Osteoblast (primary cell): Measurements from ENCODE around the gene OPA3. TPM values are rescaled to one million over a fixed set of nuclear protein-coding genes. Genes with fewer than 3 reads are reported as not detected.

Source experiments
- DNase-seq: peaks from one replicate; pipeline ENCODE4 v3.0.0; 2011; ENCODE audit warnings: low spot score, mixed read lengths; ENCODE audit not compliant: insufficient read length; ENCODE audit errors: missing footprints
- H2AFZ ChIP-seq: 2 replicates; pipeline ENCODE4 v1.6.0; 2011; ENCODE audit warnings: mild to moderate bottlenecking, low read length
- H3K27ac ChIP-seq: 2 replicates; pipeline ENCODE4 v1.5.1; 2011; ENCODE audit warnings: mild to moderate bottlenecking, low read depth, low read length, moderate library complexity
- H3K27me3 ChIP-seq: 2 replicates; pipeline ENCODE4 v1.6.0; 2012; ENCODE audit warnings: mild to moderate bottlenecking, control low read depth, inconsistent platforms, low read length, moderate library complexity; ENCODE audit not compliant: insufficient read depth
- H3K36me3 ChIP-seq: 2 replicates; pipeline ENCODE4 v1.5.1; 2011; ENCODE audit warnings: mild to moderate bottlenecking, low read length, control low read depth, moderate library complexity; ENCODE audit not compliant: insufficient read depth
- H3K4me1 ChIP-seq: 2 replicates; pipeline ENCODE4 v1.5.1; 2011; ENCODE audit warnings: mild to moderate bottlenecking, low read length, control low read depth, moderate library complexity; ENCODE audit not compliant: insufficient read depth
- H3K4me2 ChIP-seq: 2 replicates; pipeline ENCODE4 v1.6.0; 2011; ENCODE audit warnings: mild to moderate bottlenecking, low read length; ENCODE audit not compliant: insufficient read depth
- H3K4me3 ChIP-seq: fragments of 200-600 bp; sonication (generic); 3 replicates; pipeline ENCODE4 v1.5.1; 2012; ENCODE audit warnings: mild to moderate bottlenecking, low read length, inconsistent platforms; ENCODE audit not compliant: insufficient read depth
- H3K79me2 ChIP-seq: 2 replicates; pipeline ENCODE4 v1.6.0; 2012; ENCODE audit warnings: mild to moderate bottlenecking, low read length, control low read depth, inconsistent platforms; ENCODE audit not compliant: insufficient read depth
- H3K9me3 ChIP-seq: 2 replicates; pipeline ENCODE4 v1.5.1; 2011; ENCODE audit warnings: low read depth, low read length, control low read depth
- H4K20me1 ChIP-seq: 2 replicates; pipeline ENCODE4 v1.6.0; 2012; ENCODE audit warnings: mild to moderate bottlenecking, low read length, control low read depth; ENCODE audit not compliant: insufficient read depth
- total RNA-seq: library from RNA; depleted of rRNA; stranded (reverse); fragments of >200 nt; gene quantifications from 2 replicates; pipeline ENCODE4 v1.2.3, GENCODE V29; 2012
- TF ChIP-seq, protein P1 (sequence below): IDR thresholded peaks from 2 replicates; pipeline ENCODE4 v1.5.1; 2011; ENCODE audit warnings: mild to moderate bottlenecking, low read depth, low read length, moderate library complexity; ENCODE audit errors: extremely low read depth

OPA3 gene
- total RNA-seq, 1 donor, result 7.6 TPM

DNA sequence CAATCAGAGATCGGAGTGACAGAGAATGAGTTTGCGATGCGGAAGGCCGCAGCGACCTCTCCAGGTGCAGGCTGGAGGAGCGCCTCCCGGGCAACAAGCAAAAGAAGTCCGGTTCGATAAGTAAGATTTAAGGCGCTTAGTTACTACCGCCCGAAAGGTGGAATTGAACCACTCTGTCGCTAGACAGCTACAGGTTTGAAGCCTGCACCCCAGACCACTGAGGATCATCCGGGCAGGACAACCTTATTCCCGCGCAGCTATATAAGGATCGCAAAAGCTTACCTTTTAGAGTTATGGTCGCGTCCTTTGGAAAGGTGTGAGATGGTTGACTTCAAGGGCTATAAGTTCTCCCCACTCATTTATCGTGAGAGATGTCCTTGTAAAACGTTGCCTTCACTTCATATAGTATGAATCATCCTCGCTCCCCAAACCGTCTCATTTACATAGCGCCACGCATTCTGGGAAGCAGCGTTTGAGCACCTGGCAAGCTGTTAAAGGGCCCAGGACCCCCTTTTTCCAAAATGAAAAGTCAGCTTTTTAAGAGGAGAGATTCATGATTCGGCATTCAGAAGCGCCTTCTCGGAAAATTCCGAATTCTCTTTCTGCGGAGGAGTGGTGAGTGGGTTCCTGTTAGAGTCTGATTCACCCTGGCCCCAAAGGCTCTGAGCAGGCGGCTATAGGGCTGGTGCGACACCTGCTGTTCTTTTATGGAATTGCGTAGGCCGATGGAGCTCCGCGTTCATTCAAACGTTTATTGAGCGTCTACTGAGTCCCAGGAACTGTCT lies 106.0 kb downstream of the OPA3 start:
- peak overlapping the region; percentile 71 for H3K4me3 ChIP-seq
- TF ChIP-seq, protein P1, sequence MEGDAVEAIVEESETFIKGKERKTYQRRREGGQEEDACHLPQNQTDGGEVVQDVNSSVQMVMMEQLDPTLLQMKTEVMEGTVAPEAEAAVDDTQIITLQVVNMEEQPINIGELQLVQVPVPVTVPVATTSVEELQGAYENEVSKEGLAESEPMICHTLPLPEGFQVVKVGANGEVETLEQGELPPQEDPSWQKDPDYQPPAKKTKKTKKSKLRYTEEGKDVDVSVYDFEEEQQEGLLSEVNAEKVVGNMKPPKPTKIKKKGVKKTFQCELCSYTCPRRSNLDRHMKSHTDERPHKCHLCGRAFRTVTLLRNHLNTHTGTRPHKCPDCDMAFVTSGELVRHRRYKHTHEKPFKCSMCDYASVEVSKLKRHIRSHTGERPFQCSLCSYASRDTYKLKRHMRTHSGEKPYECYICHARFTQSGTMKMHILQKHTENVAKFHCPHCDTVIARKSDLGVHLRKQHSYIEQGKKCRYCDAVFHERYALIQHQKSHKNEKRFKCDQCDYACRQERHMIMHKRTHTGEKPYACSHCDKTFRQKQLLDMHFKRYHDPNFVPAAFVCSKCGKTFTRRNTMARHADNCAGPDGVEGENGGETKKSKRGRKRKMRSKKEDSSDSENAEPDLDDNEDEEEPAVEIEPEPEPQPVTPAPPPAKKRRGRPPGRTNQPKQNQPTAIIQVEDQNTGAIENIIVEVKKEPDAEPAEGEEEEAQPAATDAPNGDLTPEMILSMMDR, result peak; percentile 98
- no peaks in the 10 kb centered on the region for H3K9me3 ChIP-seq
- peak overlapping the region; percentile 13 for H2AFZ ChIP-seq
- H3K36me3 ChIP-seq, result no peaks in the 10 kb centered on the region
- H3K4me1 ChIP-seq, result peaks cover 6% of the 10 kb centered on the region
- H3K27me3 ChIP-seq, result no peaks in the 10 kb centered on the region
- peak; percentile 95 for DNase-seq
- H4K20me1 ChIP-seq, result no peaks in the 10 kb centered on the region
- peak overlapping the region; percentile 87 for H3K4me2 ChIP-seq
- peak overlapping the region; percentile 98 for H3K27ac ChIP-seq
- H3K79me2 ChIP-seq, result peaks cover 15% of the 10 kb centered on the region

- peak overlapping the region; percentile 71 for H3K4me3 ChIP-seq
Measured at GRCh38 chr19:45477713-45478453, 106.7 kb downstream of the OPA3 start.

More at GRCh38 chr19:45477713-45478453, 106.7 kb downstream of the OPA3 start:
- no peaks in the 10 kb centered on the region for H4K20me1 ChIP-seq
- no peak overlapping the region for H2AFZ ChIP-seq
- peak overlapping the region; percentile 98 for H3K27ac ChIP-seq
- DNase-seq, result peak; percentile 48
- peak overlapping the region; percentile 87 for H3K4me2 ChIP-seq
- H3K27me3 ChIP-seq, result no peaks in the 10 kb centered on the region
- TF ChIP-seq, protein P1, result no peak
- peaks cover 21% of the 10 kb centered on the region for H3K79me2 ChIP-seq
- no peaks in the 10 kb centered on the region for H3K36me3 ChIP-seq
- H3K9me3 ChIP-seq, result no peaks in the 10 kb centered on the region
- H3K4me1 ChIP-seq, result peaks cover 6% of the 10 kb centered on the region

Other genes starting within 250 kb of the OPA3 start
- 0.29 and 0.72 TPM in 2 replicates for gene KLC3, start 244.1 kb downstream of the OPA3 start, total RNA-seq
- gene ERCC2, start 214.2 kb downstream of the OPA3 start, total RNA-seq, result 47.4 and 52.5 TPM in 2 replicates
- gene PPP1R13L, start 179.7 kb downstream of the OPA3 start, total RNA-seq, result 6.9 and 8.5 TPM in 2 replicates
- gene POLR1G, start 178.2 kb downstream of the OPA3 start, total RNA-seq, result 10.5 and 10.6 TPM in 2 replicates
- gene ERCC1, start 160.9 kb downstream of the OPA3 start, total RNA-seq, result 88.4 and 96.3 TPM in 2 replicates
- gene FOSB, start 116.8 kb downstream of the OPA3 start, total RNA-seq, result 3.3 and 3.8 TPM in 2 replicates
- gene RTN2, start 87.8 kb downstream of the OPA3 start, total RNA-seq, result 6.2 TPM in 2 replicates
- gene PPM1N, start 86.4 kb downstream of the OPA3 start, total RNA-seq, result 0.29 and 0.36 TPM in 2 replicates
- 50.1 and 71.3 TPM in 2 replicates for gene VASP, start 77.3 kb downstream of the OPA3 start, total RNA-seq
- gene GPR4, start 17.4 kb upstream of the OPA3 start, total RNA-seq, result not detected in 2 replicates
- 10.1 and 11.8 TPM in 2 replicates for gene EML2, start 54.6 kb upstream of the OPA3 start, total RNA-seq
- under 0.01 and 0.88 TPM in 2 replicates for gene GIPR, start 83.4 kb upstream of the OPA3 start, total RNA-seq
- gene SNRPD2, start 107.2 kb upstream of the OPA3 start, total RNA-seq, result 139 and 155 TPM in 2 replicates
- gene QPCTL, start 107.9 kb upstream of the OPA3 start, total RNA-seq, result 15.6 and 16.5 TPM in 2 replicates
- gene FBXO46, start 146.1 kb upstream of the OPA3 start, total RNA-seq, result 8.0 and 9.0 TPM in 2 replicates
- gene MEIOSIN, start 148.6 kb upstream of the OPA3 start, total RNA-seq, result not detected in 2 replicates
- 11.6 and 11.8 TPM in 2 replicates for gene SIX5, start 184.4 kb upstream of the OPA3 start, total RNA-seq
- 26.8 and 30.4 TPM in 2 replicates for gene DMPK, start 197.7 kb upstream of the OPA3 start, total RNA-seq
- 48.5 and 49.2 TPM in 2 replicates for gene DMWD, start 208.0 kb upstream of the OPA3 start, total RNA-seq
- under 0.01 and 0.29 TPM in 2 replicates for gene RSPH6A, start 230.5 kb upstream of the OPA3 start, total RNA-seq